Smooth muscle cell (in vitro differentiated cells): Measurements from ENCODE around the gene ADGRL3. TPM values are rescaled to one million over a fixed set of nuclear protein-coding genes. Genes with fewer than 3 reads are reported as not detected.

Experiments used
- DNase-seq: peaks from one replicate; lab custom pipeline; 2025; ENCODE audit not compliant: unreplicated experiment; lab: John Stamatoyannopoulos, UW
- H2AFZ ChIP-seq: fragments of 200-600 bp; sonication (generic); 2 replicates; pipeline ENCODE4 v1.6.0; 2016; ENCODE audit warnings: antibody characterized with exemption, low read depth, mild to moderate bottlenecking
- H3F3A ChIP-seq: fragments of 200-600 bp; sonication (generic); 2 replicates; pipeline ENCODE4 v1.6.0; 2017; ENCODE audit warnings: antibody characterized with exemption, low read depth
- H3K27ac ChIP-seq: fragments of 200-600 bp; sonication (generic); 2 replicates; pipeline ENCODE4 v1.5.1; 2016; ENCODE audit warnings: low read depth, mild to moderate bottlenecking
- H3K27me3 ChIP-seq: fragments of 200-600 bp; sonication (generic); 2 replicates; pipeline ENCODE4 v1.6.1; 2016; ENCODE audit warnings: low read depth, mild to moderate bottlenecking
- H3K36me3 ChIP-seq: fragments of 200-600 bp; sonication (generic); 2 replicates; pipeline ENCODE4 v1.5.1; 2016; ENCODE audit warnings: low read depth
- H3K4me1 ChIP-seq: fragments of 200-600 bp; sonication (generic); 2 replicates; pipeline ENCODE4 v1.5.1; 2016; ENCODE audit warnings: low read depth
- H3K4me2 ChIP-seq: fragments of 200-600 bp; sonication (generic); 2 replicates; pipeline ENCODE4 v1.6.0; 2016; ENCODE audit warnings: mild to moderate bottlenecking
- H3K4me3 ChIP-seq: fragments of 200-600 bp; sonication (generic); 2 replicates; pipeline ENCODE4 v1.5.1; 2016; ENCODE audit warnings: mild to moderate bottlenecking
- H3K79me2 ChIP-seq: fragments of 200-600 bp; sonication (generic); 2 replicates; pipeline ENCODE4 v1.6.0; 2016; ENCODE audit warnings: low read depth, mild to moderate bottlenecking
- H3K9ac ChIP-seq: fragments of 200-600 bp; sonication (generic); 2 replicates; pipeline ENCODE4 v1.6.0; 2016; ENCODE audit warnings: low read depth
- H3K9me3 ChIP-seq: fragments of 200-600 bp; sonication (generic); replicated peaks from 2 replicates; pipeline ENCODE4 v1.5.1; 2016; ENCODE audit warnings: low read depth
- H4K20me1 ChIP-seq: fragments of 200-600 bp; sonication (generic); 2 replicates; pipeline ENCODE4 v1.6.0; 2016; ENCODE audit warnings: low read depth
- CTCF ChIP-seq: fragments of 200-600 bp; sonication (generic); IDR thresholded peaks from 2 replicates; pipeline ENCODE4 v1.5.1; 2017; ENCODE audit warnings: borderline replicate concordance, mild to moderate bottlenecking, antibody characterized with exemption; ENCODE audit not compliant: insufficient read depth, poor library complexity, severe bottlenecking
- WGBS: methylation state at CpG from one replicate; pipeline ENCODE4 v1.1.7; 2016; ENCODE audit warnings: low lambda C conversion rate; 5-methylcytosine and 5-hydroxymethylcytosine counted together
- polyA plus RNA-seq: library from polyadenylated mRNA; unstranded; fragments of >200 nt; fragmentation: Nextera tagmentation; extraction: Ambion mirVana; gene quantifications from 2 replicates; pipeline ENCODE4 v1.2.1, GENCODE V29; 2016
- total RNA-seq: library from RNA; depleted of rRNA; stranded (reverse); fragments of >200 nt; gene quantifications from 2 replicates; pipeline ENCODE4 v1.2.3, GENCODE V29; 2014

The ADGRL3 gene
- total and polyA plus RNA-seq, 2 experiments from 2014 or later = 2.4 to 9.5 TPM

- H3K9me3 ChIP-seq = no peaks in the 10 kb centered on the region
- H3K79me2 ChIP-seq = no peaks in the 10 kb centered on the region
- H3K27ac ChIP-seq = no peak overlapping the region
- H3K4me1 ChIP-seq = peaks cover 22% of the 10 kb centered on the region
- no peak overlapping the region for H3K9ac ChIP-seq
- H3K4me2 ChIP-seq = no peak overlapping the region
- DNase-seq = no peak
- no peaks in the 10 kb centered on the region for H4K20me1 ChIP-seq
- no peaks in the 10 kb centered on the region for H3K36me3 ChIP-seq
- H3K4me3 ChIP-seq = no peak overlapping the region
- no peak for TF ChIP-seq CTCF
- 52% methylated on average over 2 of the region's 2 CpGs for WGBS
- H3K27me3 ChIP-seq = no peaks in the 10 kb centered on the region
- H3F3A ChIP-seq = no peaks in the 10 kb centered on the region
- H2AFZ ChIP-seq = no peak overlapping the region
Measured at GRCh38 chr4:61514991-61515390, 314.9 kb downstream of the ADGRL3 start.

- peaks cover 24% of the 10 kb centered on the region for H3K4me1 ChIP-seq
- H3K4me2 ChIP-seq = peak overlapping the region; percentile 83
- peaks cover 5% of the 10 kb centered on the region for H3F3A ChIP-seq
- WGBS = 8% methylated on average over 12 of the region's 20 CpGs
- no peak overlapping the region for H3K27ac ChIP-seq
- H3K79me2 ChIP-seq = no peaks in the 10 kb centered on the region
- peak; percentile 30 for TF ChIP-seq CTCF
- DNase-seq = no peak
- H3K9me3 ChIP-seq = no peaks in the 10 kb centered on the region
- H3K9ac ChIP-seq = no peak overlapping the region
- H3K36me3 ChIP-seq = no peaks in the 10 kb centered on the region
- peak overlapping the region; percentile 41 for H3K4me3 ChIP-seq
- no peaks in the 10 kb centered on the region for H3K27me3 ChIP-seq
- no peaks in the 10 kb centered on the region for H4K20me1 ChIP-seq
- H2AFZ ChIP-seq = peak overlapping the region; percentile 95
Measured at GRCh38 chr4:61517144-61517543, 317.0 kb downstream of the ADGRL3 start.

- H2AFZ ChIP-seq = peak overlapping the region; percentile 15
- no peaks in the 10 kb centered on the region for H4K20me1 ChIP-seq
- no peak overlapping the region for H3K9ac ChIP-seq
- DNase-seq = no peak
- peaks cover 15% of the 10 kb centered on the region for H3K4me1 ChIP-seq
- TF ChIP-seq CTCF = no peak
- peak overlapping the region; percentile 66 for H3K27ac ChIP-seq
- no peak overlapping the region for H3K4me3 ChIP-seq
- no peaks in the 10 kb centered on the region for H3K27me3 ChIP-seq
- H3K9me3 ChIP-seq = no peaks in the 10 kb centered on the region
- H3K36me3 ChIP-seq = no peaks in the 10 kb centered on the region
- peak overlapping the region; percentile 57 for H3K4me2 ChIP-seq
- H3F3A ChIP-seq = peaks cover 5% of the 10 kb centered on the region
- no peaks in the 10 kb centered on the region for H3K79me2 ChIP-seq
Measured at GRCh38 chr4:61520166-61520565, 320.0 kb downstream of the ADGRL3 start.

- H3K79me2 ChIP-seq = no peaks in the 10 kb centered on the region
- H3K4me3 ChIP-seq = no peak overlapping the region
- WGBS = 23% methylated on average over 1 of the region's 1 CpG
- TF ChIP-seq CTCF = no peak
- H3K27me3 ChIP-seq = no peaks in the 10 kb centered on the region
- no peak for DNase-seq
- H3K4me1 ChIP-seq = peaks cover 15% of the 10 kb centered on the region
- no peak overlapping the region for H2AFZ ChIP-seq
- H4K20me1 ChIP-seq = no peaks in the 10 kb centered on the region
- peak overlapping the region; percentile 66 for H3K27ac ChIP-seq
- H3K4me2 ChIP-seq = peak overlapping the region; percentile 57
- no peak overlapping the region for H3K9ac ChIP-seq
- peaks cover 5% of the 10 kb centered on the region for H3F3A ChIP-seq
- H3K36me3 ChIP-seq = no peaks in the 10 kb centered on the region
- H3K9me3 ChIP-seq = no peaks in the 10 kb centered on the region
Measured at GRCh38 chr4:61520681-61521160, 320.6 kb downstream of the ADGRL3 start.
